CD1c-positive myeloid dendritic cell (primary cell): ENCODE measurements around the gene PSTPIP1.

Source experiments
- DNase-seq: peaks from one replicate; pipeline ENCODE4 v3.0.0-alpha.2; 2016; ENCODE audit errors: extremely low spot score

The PSTPIP1 gene

DNA sequence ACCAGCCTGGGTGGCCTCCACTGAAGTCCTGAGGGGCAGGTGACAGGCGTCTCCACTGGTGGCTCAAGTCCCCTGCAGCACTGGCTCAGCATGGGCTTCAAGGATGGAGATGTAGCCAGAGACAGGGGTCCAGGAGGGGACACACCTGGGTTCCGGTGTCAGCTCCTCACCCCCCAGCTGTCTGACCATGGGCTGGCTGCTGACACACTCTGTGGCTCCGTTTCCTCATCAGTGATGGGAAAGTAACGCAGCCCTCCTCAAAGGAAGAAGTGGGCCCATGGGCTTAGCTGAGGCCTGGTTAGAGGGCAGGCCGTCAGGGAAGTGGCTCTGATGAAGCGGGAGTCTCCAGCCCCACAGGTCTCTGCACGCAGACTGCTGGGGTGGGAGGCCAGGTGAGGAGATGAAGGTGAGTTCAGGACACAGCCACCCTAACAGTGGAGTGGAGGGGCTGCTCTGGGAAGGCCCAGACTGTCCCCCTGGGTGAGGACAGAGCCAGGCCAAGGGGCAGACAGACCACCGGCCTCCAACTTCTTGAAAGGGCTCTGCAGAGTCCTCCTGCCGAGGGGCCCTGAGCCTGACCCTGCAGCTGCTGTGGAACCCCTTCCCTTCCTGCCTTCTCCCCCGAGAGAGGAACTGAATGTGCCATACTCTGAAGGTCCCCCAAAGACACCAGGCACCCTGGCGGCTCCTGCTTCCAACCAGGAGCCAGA lies 24.0 kb downstream of the PSTPIP1 start:
- DNase-seq = no peak

DNA sequence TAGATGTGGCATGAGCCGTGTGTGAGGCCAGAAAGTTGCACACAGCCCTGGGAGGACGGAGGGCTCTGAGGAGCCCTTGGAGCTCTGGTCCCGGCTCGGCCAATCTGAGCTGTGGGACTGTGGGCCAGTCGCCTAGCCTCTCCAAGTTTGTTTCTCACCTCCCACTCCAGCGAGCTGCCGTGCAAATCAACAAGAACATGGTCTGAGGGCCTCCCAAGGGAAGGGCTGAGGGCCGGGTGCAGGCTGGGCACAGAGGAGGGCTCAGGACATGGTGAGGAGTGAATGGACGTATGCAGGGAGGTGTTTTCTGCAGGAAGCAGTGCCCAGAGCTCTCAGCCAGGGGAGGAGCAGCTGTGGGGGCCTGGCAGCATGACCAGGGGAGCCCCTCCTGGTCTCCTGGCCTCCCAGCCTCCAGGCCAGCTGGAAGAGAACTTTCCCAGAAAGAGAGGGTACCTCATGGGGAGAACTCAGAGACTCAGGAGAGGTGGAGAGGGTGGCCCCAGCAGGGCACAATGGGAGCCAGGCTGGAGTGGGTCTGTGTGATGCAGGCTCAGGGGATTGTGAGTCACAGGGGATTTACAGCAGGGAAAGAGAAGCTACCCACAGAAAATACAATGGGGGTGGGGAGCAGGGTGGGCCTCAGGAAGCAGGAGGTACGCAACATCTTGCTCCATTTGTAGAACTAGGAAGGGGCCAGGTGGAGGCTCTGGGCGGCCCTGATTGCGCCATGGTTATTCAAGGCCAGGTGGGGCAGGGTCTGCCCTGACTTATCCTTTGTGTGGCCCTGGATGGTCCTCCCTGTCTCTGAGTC lies 24.8 kb downstream of the PSTPIP1 start:
- peak; percentile 62 for DNase-seq

DNA sequence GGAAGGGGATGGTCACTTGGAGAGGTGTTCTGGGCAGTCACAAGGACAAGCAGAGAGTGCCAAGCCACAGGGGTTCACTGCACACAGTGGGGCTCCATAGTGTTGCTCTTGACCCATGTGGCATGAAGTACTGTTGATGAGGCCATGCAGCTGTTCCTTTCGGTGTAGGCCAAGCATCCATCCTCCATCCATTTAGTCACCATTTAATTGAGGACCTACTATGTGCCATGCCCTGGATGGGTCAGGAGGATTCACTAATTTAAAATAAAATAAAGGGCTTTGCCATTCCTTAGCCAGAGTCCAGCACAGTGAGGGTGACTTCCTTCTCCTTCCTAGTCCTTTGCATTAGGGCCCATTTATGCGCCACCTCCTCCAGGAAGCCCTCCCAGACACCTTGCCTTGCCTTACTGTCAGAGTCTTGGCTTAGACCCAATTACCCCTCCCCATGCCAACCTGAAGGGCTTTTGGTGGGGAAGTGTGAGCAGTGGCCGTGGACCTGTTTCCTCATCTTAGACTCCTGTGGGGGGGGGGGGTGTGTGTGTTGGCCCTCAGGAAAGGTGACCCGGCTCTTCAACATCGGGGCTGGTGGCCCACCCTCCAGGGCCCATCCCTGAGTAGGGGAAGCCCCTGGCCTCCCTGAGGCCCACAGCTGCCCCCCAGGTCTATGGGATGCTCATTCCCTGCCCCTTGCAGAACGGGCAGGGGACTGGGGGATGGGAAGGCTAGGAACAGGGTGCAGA lies 25.6 kb downstream of the PSTPIP1 start:
- no peak for DNase-seq

DNA sequence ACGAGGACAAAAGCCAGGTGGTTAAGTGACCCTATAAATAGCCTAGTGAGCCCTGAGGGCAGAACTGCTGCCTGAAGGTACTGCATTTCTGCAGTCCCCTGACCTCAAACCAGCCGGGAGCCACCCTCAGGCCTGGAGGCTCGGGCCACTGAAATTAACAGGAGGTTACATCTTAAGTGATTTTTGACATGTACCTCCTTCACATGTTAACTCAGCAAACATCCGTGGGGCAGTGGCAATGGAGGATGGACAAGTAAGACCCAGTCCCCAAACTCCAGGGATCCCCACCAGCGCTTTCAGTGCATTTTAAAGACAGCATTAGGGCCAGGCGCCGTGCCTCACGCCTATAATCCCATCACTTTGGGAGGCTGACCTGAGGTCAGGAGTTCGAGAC lies 26.2 kb downstream of the PSTPIP1 start:
- no peak for DNase-seq

DNA sequence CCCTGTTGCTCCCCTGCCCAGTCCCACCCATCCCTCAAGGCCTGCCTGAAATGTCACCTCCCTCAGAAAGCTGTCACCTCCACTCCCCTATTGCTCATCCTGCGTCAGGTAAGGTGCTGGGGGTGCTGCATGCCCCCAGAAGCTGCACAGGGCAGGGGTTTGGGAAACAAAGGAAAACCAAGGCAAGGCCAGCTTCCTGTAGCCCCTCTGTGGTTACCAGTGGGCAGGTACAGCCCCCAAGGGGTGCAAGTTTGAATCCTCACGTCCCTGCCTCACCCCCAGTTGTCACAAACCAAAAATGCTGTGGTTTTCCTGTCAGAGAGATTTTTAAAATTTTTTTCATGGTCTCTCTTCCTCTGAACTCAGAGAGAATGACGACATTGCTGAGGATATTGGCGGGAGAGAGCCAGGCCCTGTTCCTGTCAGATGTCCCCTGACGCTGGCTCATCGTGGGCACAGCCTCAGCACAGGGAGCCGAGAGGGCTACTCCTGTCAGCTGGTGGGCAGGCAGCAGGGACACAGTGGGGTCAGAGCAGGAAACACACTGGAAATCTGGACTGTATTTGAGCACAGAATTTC lies 27.0 kb downstream of the PSTPIP1 start:
- DNase-seq = peak; percentile 57

DNA sequence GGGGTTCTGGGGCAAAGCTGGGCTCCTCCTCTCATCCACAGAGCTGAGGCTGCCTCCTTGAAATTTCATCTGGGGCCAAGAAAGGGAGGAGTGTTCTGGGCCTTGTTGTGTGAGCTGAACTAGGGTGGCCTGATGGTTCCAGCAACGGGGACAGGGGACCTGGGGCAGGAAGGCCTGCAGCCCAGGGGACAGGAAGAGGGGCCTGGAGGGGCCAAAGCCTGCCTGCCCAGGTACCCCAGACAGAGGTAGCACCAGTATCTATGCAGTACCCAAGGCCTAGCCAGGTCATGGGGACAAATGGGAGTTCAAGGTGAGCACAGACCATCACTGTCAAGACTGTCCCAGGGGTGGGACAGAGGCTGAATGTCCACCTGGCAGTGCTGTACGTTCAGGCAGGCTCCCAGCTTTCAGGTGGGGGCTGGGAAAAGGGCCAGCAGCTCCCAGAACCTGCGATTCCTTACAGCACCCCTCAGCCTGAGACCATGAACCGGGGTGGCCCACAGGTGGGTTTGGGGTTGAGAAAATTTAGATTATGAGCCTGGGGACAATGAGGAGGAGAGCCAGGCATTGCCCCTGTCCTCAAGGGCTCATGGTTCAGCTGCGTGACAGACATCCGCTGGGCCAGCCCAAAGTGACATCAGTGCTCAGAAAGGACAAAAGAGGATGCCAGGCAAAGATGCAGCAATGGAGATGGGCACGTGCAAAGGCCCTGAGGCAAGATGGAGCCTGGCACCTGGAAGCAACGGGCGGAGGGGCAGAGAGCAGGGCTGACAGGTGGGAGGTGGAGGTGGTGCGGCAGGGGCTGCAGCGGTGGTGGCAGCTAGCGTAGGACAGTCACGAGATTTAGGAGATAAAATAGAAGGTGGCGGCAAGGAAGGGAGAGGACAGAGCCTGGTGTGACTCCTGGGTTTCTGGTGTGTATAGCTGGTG lies 28.0 kb downstream of the PSTPIP1 start:
- no peak for DNase-seq

DNA sequence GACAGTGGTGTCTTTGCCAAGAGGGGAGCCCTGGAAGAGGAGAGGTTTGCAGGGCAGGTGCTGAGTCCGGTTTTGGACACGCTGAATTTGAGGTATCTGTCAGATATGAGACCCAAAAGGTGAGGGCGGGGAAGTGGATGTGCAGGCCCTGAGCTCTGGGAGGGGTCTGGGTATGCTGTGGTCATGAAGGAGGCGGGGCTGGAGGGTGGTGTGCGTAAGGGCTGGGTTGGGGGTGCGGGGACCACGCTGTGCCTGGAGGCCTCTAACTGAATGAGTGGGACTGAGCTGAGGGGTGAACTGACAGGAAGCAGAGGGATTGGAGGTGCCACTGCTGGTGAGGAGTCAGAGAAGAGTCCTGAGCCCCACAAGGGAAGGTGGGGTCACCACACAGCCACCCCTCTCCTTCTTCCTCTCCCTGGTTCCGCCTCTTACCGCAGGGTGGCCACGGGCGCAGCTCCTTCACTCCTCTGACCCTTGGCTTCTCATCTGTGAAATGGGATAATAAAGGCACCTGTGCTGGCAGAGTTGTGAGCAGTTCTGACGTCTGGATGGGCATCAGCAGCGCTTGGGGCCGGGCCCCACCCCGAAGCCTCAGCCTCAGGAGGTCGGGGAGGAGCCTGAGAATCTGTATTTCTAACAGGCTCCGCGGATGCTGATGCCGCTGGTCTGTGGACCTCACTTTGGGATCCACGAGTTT lies 28.8 kb downstream of the PSTPIP1 start:
- DNase-seq = no peak

DNA sequence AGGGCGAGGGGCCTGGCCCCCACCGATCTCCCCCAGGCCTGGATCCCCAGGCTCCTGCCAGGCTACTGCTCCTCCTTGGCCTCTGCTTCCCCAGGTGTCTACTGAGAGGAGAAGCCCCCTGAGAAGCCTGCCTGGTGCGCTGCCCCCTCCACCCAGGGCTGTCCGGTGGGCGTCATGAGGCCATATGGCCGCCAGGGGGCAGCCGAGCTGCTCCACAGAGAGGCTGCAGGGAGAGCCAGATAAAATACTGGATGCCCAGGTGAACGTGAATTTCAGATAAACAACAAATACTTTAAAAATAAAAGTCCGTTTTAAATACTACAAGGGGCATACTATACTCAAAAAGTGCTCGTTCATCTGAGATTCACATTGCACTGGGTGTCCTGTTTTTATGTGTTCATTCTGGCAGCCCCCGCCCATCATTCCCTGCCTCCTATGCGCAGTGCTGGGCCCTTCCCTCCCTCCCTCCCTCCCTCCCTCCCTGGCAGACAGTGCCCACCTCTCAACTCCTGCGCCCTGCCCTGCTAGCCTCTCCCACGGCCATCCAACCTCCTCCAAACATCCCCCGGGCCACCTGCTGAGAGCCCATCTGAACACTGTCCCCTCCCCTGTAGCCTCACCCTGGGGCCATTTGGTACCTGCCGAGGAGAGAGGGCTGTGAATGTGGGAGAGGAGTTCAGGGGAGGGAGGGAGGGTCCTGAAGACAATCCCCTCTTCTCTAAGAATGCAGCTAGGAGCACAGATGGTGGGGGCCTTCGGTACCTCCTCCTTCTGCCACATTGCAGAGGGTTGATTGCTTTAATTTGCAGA lies 29.6 kb downstream of the PSTPIP1 start:
- DNase-seq = peak; percentile 60

DNA sequence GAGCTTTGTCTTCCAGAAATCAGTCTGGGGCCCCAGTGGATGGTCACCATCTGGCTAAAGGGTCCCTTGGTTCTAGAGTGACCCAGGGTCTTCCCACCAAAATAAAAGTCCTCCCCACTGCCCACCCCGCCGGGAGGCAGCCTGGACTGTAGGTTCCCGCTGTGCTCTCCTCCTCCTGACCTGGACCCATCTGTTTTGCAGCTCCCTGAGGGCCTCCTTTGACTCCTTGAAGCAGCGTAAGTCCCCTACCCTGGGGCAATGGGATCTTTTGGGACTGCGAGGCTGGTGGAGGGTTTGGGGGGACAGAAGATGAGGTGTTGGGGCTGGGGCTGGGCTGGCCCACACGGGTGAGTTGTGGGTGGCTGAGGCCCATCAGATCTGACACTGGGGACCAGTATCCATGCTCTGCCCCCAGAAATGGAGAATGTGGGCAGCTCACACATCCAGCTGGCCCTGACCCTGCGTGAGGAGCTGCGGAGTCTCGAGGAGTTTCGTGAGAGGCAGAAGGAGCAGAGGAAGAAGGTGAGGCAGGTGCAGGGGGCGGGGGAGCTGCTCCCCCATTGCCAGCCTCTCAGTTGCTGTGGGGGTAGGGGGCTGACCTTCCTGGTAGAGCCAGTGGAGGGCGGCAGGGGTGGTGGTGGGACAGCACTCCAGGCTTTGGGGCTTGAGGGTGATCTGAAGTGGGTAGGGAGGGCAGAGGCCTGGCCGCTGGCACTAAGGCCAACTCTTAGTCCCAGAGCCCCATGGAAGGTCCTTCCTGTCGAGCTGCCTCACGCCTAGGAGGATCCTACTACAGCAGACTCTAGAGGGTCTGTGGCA lies 30.4 kb downstream of the PSTPIP1 start:
- no peak for DNase-seq

DNA sequence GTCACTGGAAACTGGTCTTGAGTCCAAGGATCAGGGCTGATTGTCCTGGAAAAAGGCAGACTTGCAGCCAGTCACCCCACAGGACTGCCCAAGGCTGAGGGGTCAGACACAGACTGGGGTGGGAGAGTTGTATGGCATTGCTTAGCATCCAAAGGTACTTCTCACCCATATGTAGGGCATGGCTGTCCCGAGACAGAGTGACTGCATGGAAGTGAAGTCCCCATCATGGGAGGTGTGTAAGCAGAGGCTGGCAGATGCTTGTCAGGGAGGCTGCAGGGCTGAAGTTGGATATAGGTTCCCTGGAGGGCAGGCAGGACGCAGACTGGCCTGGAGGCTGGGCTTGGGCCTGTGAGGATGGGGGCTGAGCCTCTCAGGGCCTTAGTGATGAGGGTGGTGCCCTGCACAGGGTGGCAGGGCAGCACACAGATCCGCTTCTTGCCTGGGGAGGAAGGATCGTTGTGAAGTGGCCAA lies 31.1 kb downstream of the PSTPIP1 start:
- DNase-seq = no peak

DNA sequence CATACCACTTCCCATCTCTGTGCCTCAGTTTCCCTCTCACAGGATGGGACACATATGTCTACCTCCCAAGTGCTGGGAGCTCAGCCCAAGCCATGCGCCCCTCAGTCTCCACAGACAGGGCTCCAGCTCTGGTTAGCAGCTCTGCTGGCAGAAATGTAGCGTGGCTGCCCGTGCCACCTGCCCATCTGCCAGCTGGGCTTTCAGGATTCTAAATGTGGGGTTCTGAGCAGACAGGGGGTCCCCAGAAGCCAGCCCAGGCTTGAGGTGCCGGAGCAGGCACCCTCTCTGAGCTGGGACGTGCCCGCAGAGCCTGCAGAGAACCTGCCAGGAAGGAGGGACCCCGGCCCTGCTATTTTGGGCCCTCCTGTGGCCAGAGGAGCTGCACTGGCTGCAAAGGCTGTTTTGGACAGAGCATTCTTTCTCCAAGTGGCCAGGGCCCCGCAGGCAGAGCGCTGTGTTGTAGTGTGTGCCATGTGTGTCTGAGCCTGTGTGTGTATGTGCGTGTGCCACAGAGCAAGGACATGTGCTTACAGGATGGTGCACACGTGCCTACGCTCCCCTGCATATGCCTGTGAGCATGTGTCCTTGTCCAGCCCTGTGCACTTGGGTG lies 31.7 kb downstream of the PSTPIP1 start:
- no peak for DNase-seq

DNA sequence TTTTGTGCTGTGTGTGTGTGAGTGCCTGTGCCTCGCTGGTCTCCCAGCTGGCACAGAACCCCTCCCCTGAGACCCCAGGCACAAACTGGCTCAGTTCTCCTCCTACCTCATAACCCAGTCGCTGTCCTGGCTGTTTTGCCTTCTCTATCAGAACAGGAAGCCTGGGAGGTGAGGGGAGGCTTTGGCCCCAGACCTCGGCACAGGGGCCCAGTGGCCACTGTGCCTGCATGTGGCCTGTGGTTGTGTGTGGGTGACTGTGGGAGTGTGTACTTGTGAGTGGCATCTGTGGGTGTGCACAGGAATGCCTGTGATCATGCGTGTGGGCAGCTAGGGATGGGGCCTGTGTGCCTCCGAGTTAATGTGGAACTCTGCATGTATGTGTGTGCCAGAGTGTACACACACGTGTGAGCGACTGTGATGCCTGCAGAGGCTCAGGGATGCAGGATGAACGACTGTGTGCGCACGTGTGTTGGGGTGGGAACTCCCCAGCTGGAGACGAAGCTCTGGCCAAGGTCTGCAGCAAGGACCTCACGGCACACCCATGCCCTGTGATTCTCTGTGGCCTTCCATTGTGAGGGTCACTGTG lies 32.3 kb downstream of the PSTPIP1 start:
- DNase-seq = no peak

DNA sequence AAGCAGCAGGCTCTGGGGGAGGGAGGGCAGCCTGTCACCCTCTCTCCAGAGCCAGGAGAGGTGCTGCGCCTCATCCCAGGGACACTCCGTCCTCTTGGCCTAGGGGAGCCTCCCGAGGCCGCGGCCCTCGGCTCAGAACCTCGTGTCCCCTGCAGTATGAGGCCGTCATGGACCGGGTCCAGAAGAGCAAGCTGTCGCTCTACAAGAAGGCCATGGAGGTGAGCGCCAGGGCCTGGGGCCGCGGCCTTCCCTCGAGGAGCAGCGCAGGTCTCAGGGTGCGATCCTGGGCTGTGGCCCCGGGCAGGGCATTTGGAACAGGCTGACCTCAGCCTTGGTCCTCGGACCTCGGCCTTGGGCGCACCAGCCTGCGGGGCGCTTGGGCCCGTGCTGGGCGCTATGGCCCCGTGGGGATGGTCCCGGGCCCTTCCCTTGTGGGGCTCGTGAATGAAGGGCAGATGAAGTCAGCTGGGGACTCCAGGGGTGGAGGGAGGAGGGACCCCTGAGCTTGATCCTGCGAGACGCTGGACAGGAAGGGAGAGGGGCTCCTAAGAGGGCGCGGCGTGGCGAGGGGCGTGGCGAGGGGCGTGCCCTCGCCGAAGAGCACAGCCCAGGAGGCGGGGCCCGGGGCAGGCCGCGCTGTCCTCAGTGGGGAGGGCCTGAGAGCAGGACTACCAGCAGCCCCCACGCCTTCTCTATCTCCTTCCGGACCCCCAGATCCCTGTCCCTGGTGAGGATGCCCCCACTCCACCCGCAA lies 32.9 kb downstream of the PSTPIP1 start:
- no peak for DNase-seq

DNA sequence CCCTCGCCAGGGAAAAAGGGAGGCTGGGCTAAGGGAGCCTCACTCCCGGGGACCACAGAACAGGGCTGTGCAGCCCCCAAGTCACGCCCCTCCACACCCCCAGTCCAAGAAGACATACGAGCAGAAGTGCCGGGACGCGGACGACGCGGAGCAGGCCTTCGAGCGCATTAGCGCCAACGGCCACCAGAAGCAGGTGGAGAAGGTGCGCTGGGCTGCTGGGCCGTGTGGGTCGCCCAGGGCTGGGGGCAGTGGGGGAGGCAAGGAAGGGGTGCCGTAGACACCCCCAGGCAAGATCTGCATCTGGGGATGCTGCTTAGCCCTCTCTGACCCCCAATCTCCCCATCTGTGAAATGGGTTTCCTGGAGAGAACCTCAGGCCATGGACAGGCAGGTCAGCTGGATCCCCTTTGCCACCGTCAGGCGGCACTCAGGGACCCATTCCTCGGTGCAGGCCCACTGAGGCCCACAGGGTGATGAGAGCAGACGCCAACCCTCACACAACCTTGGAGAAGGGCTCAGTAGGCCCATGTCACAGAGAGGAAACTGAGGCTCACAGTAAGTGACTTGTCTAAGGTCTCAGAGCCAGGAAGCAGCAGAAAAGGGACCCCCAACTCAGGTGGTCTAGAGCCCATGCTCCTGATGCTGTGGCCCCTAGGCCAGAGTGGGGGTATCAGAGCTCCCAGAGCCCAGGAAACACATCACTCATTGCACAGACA lies 33.7 kb downstream of the PSTPIP1 start:
- DNase-seq = no peak

DNA sequence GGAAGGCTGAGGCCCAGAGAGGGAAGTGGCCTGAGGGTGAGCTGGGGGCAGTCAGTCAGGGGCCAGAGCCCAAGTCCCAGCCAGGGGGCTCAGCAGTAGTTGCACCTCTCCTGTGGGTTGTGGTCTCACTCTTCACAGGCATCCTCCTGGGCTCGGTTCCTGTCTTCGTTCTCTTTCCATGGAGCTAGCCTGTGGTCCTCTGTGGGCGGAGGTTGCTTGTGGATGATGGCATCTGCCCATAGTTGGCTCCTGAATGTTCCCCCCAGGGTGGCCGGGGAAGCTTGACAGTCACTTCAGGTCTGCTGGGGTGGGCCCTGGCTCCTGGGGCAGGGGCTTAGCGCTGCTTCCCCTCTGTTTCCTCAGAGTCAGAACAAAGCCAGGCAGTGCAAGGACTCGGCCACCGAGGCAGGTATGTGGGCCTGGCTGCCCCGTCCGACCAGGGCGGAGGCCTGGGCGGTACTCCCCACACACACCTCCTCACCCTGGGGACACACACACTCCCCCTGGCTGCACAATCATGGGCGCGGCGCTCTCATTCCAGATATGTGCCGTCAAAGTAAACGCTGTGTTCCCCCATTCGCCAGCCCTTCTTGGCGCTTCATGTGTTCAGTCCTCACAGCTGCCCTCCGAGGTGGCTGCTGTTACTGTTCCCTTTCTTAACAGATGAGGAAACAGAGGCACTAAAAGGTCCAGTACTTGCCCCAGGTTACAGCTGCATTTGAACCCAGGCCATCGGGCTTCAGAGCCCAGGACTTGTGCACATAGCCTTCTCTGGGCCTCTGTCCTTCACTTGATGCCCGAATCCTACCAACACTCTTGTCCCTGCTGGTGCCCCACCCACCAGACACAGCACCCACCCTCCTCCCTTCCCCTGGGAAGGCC lies 34.5 kb downstream of the PSTPIP1 start:
- DNase-seq = no peak
